ACHN (cell line): ENCODE data around the gene PTPRD.

ENCODE experiments used
- DNase-seq: peaks from one replicate; pipeline ENCODE4 v3.0.0-alpha.2; 2015
- in situ Hi-C: cut with HindIII; loops from 2 replicates; pipeline ENCODE4 v1.10.0; 2017; ENCODE audit warnings: low sequenced_read_pairs, low pct_ligation_motif_present, low pct_unique_long_range_greater_than_20kb

PTPRD gene

GRCh38 chr9:8331507-8332330 lies 2281.1 kb downstream of the PTPRD start:
- DNase-seq = no peak
- in situ Hi-C loops = no loop called here

- no peak for DNase-seq
- in situ Hi-C loops = no loop called here
Observed at GRCh38 chr9:8329561-8330283, 2283.1 kb downstream of the PTPRD start.

- DNase-seq = no peak
- in situ Hi-C loops = no loop called here
Observed at GRCh38 chr9:8315211-8315610, 2297.6 kb downstream of the PTPRD start.

GRCh38 chr9:8309258-8309657 lies 2303.5 kb downstream of the PTPRD start:
- in situ Hi-C loops = no loop called here
- no peak for DNase-seq

GRCh38 chr9:8304720-8305119 lies 2308.1 kb downstream of the PTPRD start:
- DNase-seq = no peak
- in situ Hi-C loops = no loop called here

- DNase-seq = no peak
- in situ Hi-C loops = no loop called here
Observed at GRCh38 chr9:8301296-8301695, 2311.5 kb downstream of the PTPRD start.

GRCh38 chr9:8297047-8297446 lies 2315.8 kb downstream of the PTPRD start:
- DNase-seq = no peak
- in situ Hi-C loops = no loop called here

- no peak for DNase-seq
- in situ Hi-C loops = no loop called here
Observed at GRCh38 chr9:8292657-8293056, 2320.1 kb downstream of the PTPRD start.

- in situ Hi-C loops = no loop called here
- DNase-seq = no peak
Observed at GRCh38 chr9:8289681-8290080, 2323.1 kb downstream of the PTPRD start.

- DNase-seq = no peak
- in situ Hi-C loops = no loop called here
Observed at GRCh38 chr9:8287970-8288369, 2324.8 kb downstream of the PTPRD start.

GRCh38 chr9:8287501-8287900 lies 2325.3 kb downstream of the PTPRD start:
- in situ Hi-C loops = no loop called here

GRCh38 chr9:8284884-8285283 lies 2327.9 kb downstream of the PTPRD start:
- no peak for DNase-seq
- in situ Hi-C loops = no loop called here

More at GRCh38 chr9:8287501-8287900, 2325.3 kb downstream of the PTPRD start:
- no peak for DNase-seq

- in situ Hi-C loops = no loop called here
- no peak for DNase-seq
Observed at GRCh38 chr9:8282535-8282934, 2330.3 kb downstream of the PTPRD start.

GRCh38 chr9:8280811-8281210 lies 2332.0 kb downstream of the PTPRD start:
- in situ Hi-C loops = no loop called here

GRCh38 chr9:8278048-8278447 lies 2334.8 kb downstream of the PTPRD start:
- in situ Hi-C loops = no loop called here
- no peak for DNase-seq

More at GRCh38 chr9:8280811-8281210, 2332.0 kb downstream of the PTPRD start:
- DNase-seq = no peak

GRCh38 chr9:8270235-8270634 lies 2342.6 kb downstream of the PTPRD start:
- in situ Hi-C loops = no loop called here
- DNase-seq = no peak

- DNase-seq = no peak
- in situ Hi-C loops = no loop called here
Observed at GRCh38 chr9:8268881-8269280, 2343.9 kb downstream of the PTPRD start.

- in situ Hi-C loops = no loop called here
- DNase-seq = no peak
Observed at GRCh38 chr9:8268216-8268878, 2344.5 kb downstream of the PTPRD start.

GRCh38 chr9:8267636-8268035 lies 2345.2 kb downstream of the PTPRD start:
- in situ Hi-C loops = no loop called here
- no peak for DNase-seq
